ENCODE data around the gene THSD4.

The THSD4 gene

DNA sequence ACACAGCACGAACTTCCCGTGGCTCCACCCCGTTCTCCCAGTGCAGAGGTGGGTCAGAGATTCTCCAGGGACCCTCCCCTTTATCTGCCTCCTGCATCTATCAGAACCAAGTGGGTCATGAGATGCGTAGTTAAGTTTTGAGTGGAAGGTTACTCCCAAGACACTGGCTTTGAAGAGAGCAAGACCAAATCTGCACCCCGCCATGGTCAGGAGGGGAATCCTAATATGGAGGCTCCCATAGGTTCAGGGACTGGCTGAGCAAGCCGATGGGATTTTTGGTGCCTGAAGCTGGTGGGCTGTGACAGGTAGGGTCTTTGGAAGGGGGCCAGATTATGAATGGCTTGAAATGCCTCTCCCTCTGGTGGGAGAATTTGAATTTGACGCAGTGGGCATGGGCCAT is 488.1 kb downstream of the THSD4 start:
- DNase-seq: no peak

- no peak for DNase-seq
Measured at GRCh38 chr15:71607383-71607782, 492.1 kb downstream of the THSD4 start.

- no peak for DNase-seq
Measured at GRCh38 chr15:71610728-71611552, 495.7 kb downstream of the THSD4 start.

DNA sequence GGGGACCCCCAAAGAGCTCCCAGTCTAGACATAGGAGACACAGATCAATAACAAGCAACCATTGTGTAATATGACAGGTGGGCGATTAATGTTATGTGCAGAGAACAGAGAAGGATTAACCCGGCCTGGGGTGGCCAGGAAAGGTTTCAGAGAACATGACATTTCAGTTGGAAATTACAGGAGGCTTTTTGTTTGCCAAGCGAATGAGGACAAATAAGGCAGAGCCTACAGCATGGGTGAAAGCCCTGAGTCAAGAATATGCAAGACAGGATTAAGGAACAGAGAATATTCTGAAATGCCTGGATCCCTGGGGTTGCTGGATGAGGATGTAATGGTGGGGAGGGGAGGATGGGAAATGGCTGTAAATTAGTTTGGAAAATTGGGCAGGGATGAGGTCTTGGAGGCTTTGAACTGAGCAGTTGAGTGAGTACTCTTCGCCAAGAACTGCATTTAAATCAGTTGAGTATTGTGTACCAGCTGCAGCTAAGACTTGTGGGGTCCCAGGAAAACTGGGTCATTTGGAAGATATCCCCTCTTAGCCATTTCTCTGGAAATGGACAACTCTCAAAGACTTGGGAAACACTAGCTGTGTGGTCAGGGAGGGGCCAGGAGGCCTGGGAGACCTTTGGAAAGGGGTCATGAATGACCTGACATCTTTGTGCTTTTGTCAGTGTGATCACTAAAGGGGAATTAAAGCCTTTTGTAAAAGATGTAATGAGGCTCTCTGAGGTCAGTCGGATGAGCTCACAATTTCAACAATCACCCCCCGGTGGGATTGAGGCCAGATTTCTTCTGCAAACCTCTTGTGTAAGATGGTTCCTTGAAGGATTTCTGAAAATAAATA is 496.5 kb downstream of the THSD4 start:
- no peak for DNase-seq

DNA sequence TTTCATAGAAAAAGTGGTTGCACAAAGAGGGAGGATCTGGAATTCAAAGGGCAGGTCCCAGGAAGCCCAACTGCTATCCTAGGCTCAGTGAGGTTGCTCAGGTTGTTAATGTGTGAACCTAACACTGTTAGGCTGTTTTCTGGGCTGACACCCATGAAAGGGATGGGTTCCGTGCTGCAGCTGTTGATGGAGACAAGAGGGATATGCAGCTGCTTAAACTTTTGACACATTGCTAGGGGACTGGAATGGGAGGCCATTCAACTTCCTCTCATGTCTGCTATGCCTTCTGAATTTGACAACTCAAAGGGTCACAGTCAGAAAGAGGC is 497.1 kb downstream of the THSD4 start:
- no peak for DNase-seq

DNA sequence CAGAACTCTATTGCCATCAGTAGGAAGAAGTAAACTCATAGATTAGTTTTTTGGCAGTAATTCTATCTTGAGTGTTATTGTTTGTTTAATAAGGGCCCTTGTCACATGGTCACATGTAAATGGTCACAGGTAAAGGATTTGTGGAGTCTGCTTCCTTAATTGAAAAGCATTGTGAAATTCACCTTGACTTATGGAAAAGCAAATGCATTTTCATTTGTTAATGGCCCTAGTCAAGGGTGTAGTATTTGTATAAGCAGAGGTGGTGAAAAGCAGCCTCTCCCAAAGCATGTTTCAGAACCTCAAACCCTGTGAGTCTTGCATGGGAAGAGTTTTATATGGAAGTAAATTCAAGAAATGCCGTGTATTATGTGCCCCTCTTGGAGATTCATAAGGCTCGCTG is 497.6 kb downstream of the THSD4 start:
- no peak for DNase-seq

DNA sequence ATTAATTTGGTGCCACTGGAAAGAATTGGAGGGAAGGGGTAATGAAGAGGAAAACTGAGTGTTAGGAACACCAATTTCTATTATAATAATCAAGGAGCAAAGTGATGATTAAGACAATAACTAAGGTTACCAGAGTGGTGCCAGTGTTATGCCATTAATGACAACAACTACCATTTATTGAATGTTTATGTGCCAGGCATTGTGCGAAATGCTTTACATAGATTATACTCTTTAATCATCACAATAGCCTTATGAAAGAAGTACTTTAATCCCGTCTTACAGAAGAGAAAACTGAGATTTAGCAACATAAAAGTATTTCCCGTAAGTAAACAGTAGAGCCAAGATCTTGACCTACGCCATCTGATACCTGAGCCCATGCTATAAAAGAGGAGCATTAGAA is 507.8 kb downstream of the THSD4 start:
- no peak for DNase-seq

DNA sequence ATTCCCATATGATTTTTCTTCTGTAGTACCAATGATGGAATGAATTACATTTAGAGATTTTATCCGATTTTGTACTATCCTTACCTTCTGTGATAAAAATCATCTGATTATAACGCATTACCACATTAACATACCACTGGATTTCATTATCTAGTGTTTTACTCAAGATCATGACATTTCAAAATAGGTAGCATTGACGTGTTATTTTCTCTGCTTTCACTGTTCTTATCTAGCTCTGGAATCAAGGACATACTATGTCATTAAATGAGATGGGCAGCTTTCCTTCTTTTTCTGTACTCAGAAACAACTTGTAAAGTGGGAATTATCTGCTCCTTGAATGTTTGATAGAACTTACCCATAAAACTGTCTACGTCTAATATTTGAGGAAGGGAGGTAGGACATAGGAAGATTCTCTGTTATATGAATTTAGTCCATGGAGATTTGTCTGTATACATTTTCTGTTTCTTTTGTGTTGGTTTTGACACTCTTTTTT is 511.4 kb downstream of the THSD4 start:
- no peak for DNase-seq

- DNase-seq: no peak
Measured at GRCh38 chr15:71627188-71627587, 511.9 kb downstream of the THSD4 start.

- no peak for DNase-seq
Measured at GRCh38 chr15:71627604-71628003, 512.3 kb downstream of the THSD4 start.

- no peak for DNase-seq
Measured at GRCh38 chr15:71628988-71629770, 513.9 kb downstream of the THSD4 start.

DNA sequence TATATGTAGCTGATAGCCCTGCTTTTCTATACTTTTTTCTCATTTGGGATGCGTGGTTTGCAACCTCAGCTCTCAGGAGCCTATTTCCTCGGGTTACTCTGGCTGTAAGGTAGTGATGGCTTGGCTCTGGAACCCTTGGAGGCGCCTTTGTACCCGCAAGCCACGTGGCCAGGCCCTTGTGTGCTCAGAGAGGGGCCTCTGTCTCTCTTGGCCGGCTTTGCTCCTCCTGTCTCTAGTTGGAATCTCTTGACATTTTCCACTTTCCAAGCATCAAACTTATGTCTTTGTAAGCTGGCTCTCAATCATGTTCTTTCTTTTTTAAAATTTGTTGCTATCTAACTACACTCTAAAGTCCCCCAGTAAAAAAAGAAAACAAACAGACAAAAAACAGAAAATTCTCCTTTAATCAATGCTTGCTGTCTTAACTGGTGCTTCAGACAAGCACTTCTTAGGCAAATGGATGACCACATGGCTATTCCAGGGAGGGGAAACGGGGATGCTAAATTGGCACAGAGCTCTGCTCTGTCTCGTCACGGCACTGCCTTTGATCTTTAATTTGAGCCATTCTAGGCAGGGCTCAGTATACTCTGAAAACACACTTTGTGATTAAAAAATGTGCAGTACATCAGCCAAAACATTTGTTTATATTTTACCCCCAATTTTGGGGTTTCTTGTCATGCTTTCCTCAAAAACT is 514.7 kb downstream of the THSD4 start:
- DNase-seq: no peak

DNA sequence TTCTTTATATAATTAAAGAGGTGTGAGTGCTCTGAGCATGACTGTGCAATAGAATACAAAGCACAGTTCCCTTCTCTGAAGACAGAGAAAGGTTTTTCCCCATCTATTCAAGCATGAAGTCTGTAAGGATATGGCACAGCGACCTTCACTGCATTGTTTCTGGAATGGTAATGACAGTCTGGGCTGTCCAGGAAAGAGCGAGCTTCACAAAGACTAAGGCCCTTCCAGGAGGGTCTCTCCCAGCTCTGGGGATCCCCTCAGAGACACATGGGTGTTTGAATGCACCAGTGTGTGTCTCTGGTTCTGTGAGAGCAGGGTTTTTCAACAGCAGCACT is 515.2 kb downstream of the THSD4 start:
- no peak for DNase-seq

- DNase-seq: no peak
Measured at GRCh38 chr15:71632576-71633195, 517.4 kb downstream of the THSD4 start.

GRCh38 chr15:71634820-71635560 is 519.7 kb downstream of the THSD4 start:
- no peak for DNase-seq

DNA sequence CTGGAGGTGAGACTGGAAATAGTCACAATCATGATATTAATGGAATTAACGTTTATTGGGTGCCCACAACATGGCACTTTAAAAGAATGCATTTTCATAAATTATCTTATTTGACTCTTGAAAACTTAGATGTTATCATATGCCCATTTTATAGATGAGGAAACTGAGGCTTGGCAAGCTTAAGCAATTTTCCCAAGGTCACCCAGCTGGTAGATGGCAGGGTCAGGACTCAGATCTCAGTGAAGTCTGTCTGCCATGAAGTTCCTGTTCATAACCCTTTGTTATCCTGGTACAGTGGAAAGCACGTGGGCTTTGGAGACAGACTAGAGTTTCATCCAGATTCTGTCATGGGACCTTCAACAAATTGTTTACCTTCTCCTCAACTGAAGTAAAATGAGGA is 520.5 kb downstream of the THSD4 start:
- DNase-seq: no peak

DNA sequence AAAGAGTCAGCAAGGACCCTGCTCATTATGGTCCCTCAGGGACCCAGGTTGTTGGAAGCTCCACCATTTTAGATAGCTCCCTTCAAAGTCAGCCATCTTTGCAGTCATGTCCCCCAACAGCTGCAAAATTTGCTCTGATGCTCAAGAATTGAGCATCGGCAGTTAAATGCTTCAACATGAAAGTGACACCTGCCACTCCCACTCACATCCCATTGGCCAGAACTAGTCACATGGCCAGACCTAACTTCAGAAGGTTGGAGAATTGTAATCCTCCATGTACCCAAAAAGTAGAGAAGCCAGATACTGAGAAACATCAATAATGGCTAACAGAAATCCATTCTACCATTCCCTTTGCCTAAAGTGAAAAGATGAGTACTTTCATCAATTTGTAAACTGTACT is 523.6 kb downstream of the THSD4 start:
- DNase-seq: no peak

DNA sequence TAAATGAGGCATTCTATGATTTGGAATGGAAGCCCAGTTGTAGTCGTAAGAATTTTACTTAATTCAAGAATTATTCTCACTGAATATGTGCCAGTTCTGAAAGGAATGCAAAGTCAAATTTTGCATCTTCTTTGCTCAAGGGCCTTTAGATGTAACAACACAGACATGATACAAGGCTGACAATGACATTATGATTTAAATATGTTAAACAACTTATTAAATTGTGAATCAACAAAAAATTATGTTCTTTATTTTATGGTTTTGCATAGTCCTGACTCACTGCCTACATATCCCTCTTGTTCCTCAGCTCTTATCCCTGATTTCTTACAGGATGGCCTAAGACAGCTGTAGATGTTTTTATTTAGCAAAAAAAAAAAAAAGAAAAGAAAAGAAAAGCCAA is 524.2 kb downstream of the THSD4 start:
- no peak for DNase-seq

- DNase-seq: no peak
Measured at GRCh38 chr15:71643918-71644317, 528.6 kb downstream of the THSD4 start.

- no peak for DNase-seq
Measured at GRCh38 chr15:71646767-71647486, 531.7 kb downstream of the THSD4 start.

DNA sequence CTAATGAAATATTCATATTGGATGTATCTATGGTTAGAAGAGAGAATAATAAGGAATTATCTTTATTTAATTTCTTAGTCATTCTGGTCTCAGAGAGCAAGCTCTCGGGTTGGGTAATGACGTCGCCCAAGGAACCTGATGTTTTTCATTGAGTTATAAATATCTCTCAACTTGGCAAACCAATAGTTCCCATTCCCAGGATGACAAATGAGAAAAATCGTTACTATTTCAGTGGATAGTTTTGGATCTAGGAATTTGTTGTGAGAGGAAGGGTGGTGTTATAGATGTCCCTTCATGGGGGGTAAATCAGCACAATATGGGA is 532.2 kb downstream of the THSD4 start:
- DNase-seq: no peak

Measured in NCI-H2171 (cell line).